ENCODE results near the gene SLC38A8. TPM values are rescaled to one million over a fixed set of nuclear protein-coding genes. Genes with fewer than 3 reads are reported as not detected.

The SLC38A8 gene
- total RNA-seq, 2 donors from 2014 or later, result not detected

- TF ChIP-seq CTCF (conservative IDR thresholded peaks at IDR 0.05), result no peak
- Mint-ChIP-seq H3K4me1 (no peaks in the 10 kb centered on the region), H3K9me3 (no peaks in the 10 kb centered on the region), H3K4me3 (no peak overlapping the region), H3K27ac (no peak overlapping the region), H3K27me3 (ENCODE audit: insufficient read depth) (peaks cover 8% of the 10 kb centered on the region), H3K36me3 (ENCODE audit: low read depth) (no peaks in the 10 kb centered on the region)
- Histone ChIP-seq H3K27ac (ENCODE audit: low read depth, low read length) (no peak overlapping the region), H3K4me3 (ENCODE audit: low read length) (no peak overlapping the region), H3K36me3 (ENCODE audit: control insufficient read depth, insufficient read depth, low read length) (no peaks in the 10 kb centered on the region), H3K9ac (ENCODE audit: extremely low read depth, low read length, poor library complexity, severe bottlenecking) (no peak overlapping the region), H3K27me3 (ENCODE audit: control insufficient read depth, insufficient read depth, low read length, poor library complexity, severe bottlenecking) (no peaks in the 10 kb centered on the region), H3K4me1 (ENCODE audit: control insufficient read depth, insufficient read depth, low read length) (no peaks in the 10 kb centered on the region), H3K9me3 (ENCODE audit: control insufficient read depth, low read length) (no peaks in the 10 kb centered on the region)
- WGBS, 2 experiments (ENCODE audit: insufficient coverage in 1 of 2, insufficient read length in 1 of 2), result 78 to 84% methylated on average over 2 to 4 of the region's 4 CpGs
- no peak for DNase-seq
Observed at GRCh38 chr16:84007520-84007919, 35.1 kb downstream of the SLC38A8 start.

GRCh38 chr16:84005391-84005790 is 37.2 kb downstream of the SLC38A8 start:
- no peaks in the 10 kb centered on the region for H3K4me1 ChIP-seq (ENCODE audit: control insufficient read depth, insufficient read depth, low read length)
- H3K27me3 ChIP-seq (ENCODE audit: control insufficient read depth, insufficient read depth, low read length, poor library complexity, severe bottlenecking), result no peaks in the 10 kb centered on the region
- DNase-seq, result no peak
- no peak for TF ChIP-seq CTCF (conservative IDR thresholded peaks at IDR 0.05)
- no peak overlapping the region for H3K9ac ChIP-seq (ENCODE audit: extremely low read depth, low read length, poor library complexity, severe bottlenecking)
- H3K4me1 Mint-ChIP-seq, result no peaks in the 10 kb centered on the region
- 90 to 94% methylated on average over 3 to 5 of the region's 5 CpGs for WGBS, 2 experiments (ENCODE audit: insufficient coverage in 1 of 2, insufficient read length in 1 of 2)
- no peak overlapping the region for H3K27ac ChIP-seq (ENCODE audit: low read depth, low read length)
- no peak overlapping the region for H3K4me3 ChIP-seq (ENCODE audit: low read length)
- H3K27me3 Mint-ChIP-seq (ENCODE audit: insufficient read depth), result peaks cover 8% of the 10 kb centered on the region
- H3K4me3 Mint-ChIP-seq, result no peak overlapping the region
- H3K9me3 ChIP-seq (ENCODE audit: control insufficient read depth, low read length), result no peaks in the 10 kb centered on the region
- H3K9me3 Mint-ChIP-seq, result no peaks in the 10 kb centered on the region
- no peak overlapping the region for H3K27ac Mint-ChIP-seq
- no peaks in the 10 kb centered on the region for H3K36me3 Mint-ChIP-seq (ENCODE audit: low read depth)
- no peaks in the 10 kb centered on the region for H3K36me3 ChIP-seq (ENCODE audit: control insufficient read depth, insufficient read depth, low read length)

- WGBS, 2 experiments (ENCODE audit: insufficient coverage in 1 of 2, insufficient read length in 1 of 2), result 93 to 95% methylated on average over 6 to 7 of the region's 7 CpGs
- DNase-seq, result no peak
- Mint-ChIP-seq H3K4me1 (no peaks in the 10 kb centered on the region), H3K27me3 (ENCODE audit: insufficient read depth) (peaks cover 8% of the 10 kb centered on the region), H3K4me3 (no peak overlapping the region), H3K36me3 (ENCODE audit: low read depth) (no peaks in the 10 kb centered on the region), H3K9me3 (no peaks in the 10 kb centered on the region), H3K27ac (no peak overlapping the region)
- Histone ChIP-seq H3K27ac (ENCODE audit: low read depth, low read length) (no peak overlapping the region), H3K36me3 (ENCODE audit: control insufficient read depth, insufficient read depth, low read length) (no peaks in the 10 kb centered on the region), H3K27me3 (ENCODE audit: control insufficient read depth, insufficient read depth, low read length, poor library complexity, severe bottlenecking) (no peaks in the 10 kb centered on the region), H3K4me1 (ENCODE audit: control insufficient read depth, insufficient read depth, low read length) (no peaks in the 10 kb centered on the region), H3K9ac (ENCODE audit: extremely low read depth, low read length, poor library complexity, severe bottlenecking) (no peak overlapping the region), H3K4me3 (ENCODE audit: low read length) (no peak overlapping the region), H3K9me3 (ENCODE audit: control insufficient read depth, low read length) (no peaks in the 10 kb centered on the region)
- no peak for TF ChIP-seq CTCF (conservative IDR thresholded peaks at IDR 0.05)
Observed at GRCh38 chr16:84004442-84004841, 38.2 kb downstream of the SLC38A8 start.
